Spleen (tissue), 7 donors: ENCODE data around the gene TMEM139.

Experiments used
- CTCF ChIP-seq, 11 experiments: fragments of 200-600 bp in 7 of 11; fragments of 450-650 bp in 4 of 11; sonication (generic) in 4 of 11; IDR thresholded peaks in 8 of 11; conservative IDR thresholded peaks in 3 of 11; 1 replicate in 7 of 11; 2 replicates in 4 of 11; pipeline versions ENCODE4 v1.4.0 to v1.8.0; 2016 to 2021; ENCODE audit warnings: antibody characterized with exemption in 11 of 11, inconsistent platforms in 4 of 11, mild to moderate bottlenecking in 1 of 11
- POLR2A ChIP-seq, 3 donors: fragments of 450-650 bp; IDR thresholded peaks; one replicate each; pipeline ENCODE4 v1.5.1; 2017; ENCODE audit warnings: antibody characterized with exemption in 3 of 3, mild to moderate bottlenecking in 1 of 3
- donor health status: DM: no; HTN: no; CAD: no; lungs with moderate emphysema.
- donor health status: DM: no; HTN: no; CAD: no.
- donor health status: DM: no; HTN: no; CAD: no.

- TF ChIP-seq CTCF (IDR thresholded peaks at IDR 0.05 in 8 of 11, conservative IDR thresholded peaks at IDR 0.05 in 3 of 11) (no peak), POLR2A (IDR thresholded peaks at IDR 0.05) (no peak)
These were observed 49.2 kb upstream of the TMEM139 start for GRCh38 chr7:143235561-143235960.
